Measurements from ENCODE around the gene PDE10A.

Gene PDE10A

GRCh38 chr6:165677091-165677490 is 14.1 kb upstream of the PDE10A start:
- no peaks in the 10 kb centered on the region for H3K9me3 ChIP-seq (ENCODE audit: control insufficient read depth in 1 of 2, low read length in 2 of 2)
- H3K4me3 ChIP-seq (ENCODE audit: low read depth in 1 of 2, low read length in 2 of 2): no peak overlapping the region
- H3K4me1 ChIP-seq (ENCODE audit: control insufficient read depth in 1 of 2, insufficient read depth in 2 of 2, low read length in 2 of 2): no peaks in the 10 kb centered on the region
- H3K27ac ChIP-seq (ENCODE audit: low read length): no peak overlapping the region
- no peaks in the 10 kb centered on the region for H3K27me3 ChIP-seq (ENCODE audit: low read depth, low read length)
- H3K36me3 ChIP-seq (ENCODE audit: control insufficient read depth in 1 of 2, insufficient read depth in 2 of 2, low read length in 2 of 2): no peaks in the 10 kb centered on the region

GRCh38 chr6:165676435-165677068 is 13.5 kb upstream of the PDE10A start:
- H3K36me3 ChIP-seq (ENCODE audit: control insufficient read depth in 1 of 2, insufficient read depth in 2 of 2, low read length in 2 of 2): no peaks in the 10 kb centered on the region
- H3K4me3 ChIP-seq (ENCODE audit: low read depth in 1 of 2, low read length in 2 of 2): no peak overlapping the region
- no peaks in the 10 kb centered on the region for H3K9me3 ChIP-seq (ENCODE audit: control insufficient read depth in 1 of 2, low read length in 2 of 2)
- no peaks in the 10 kb centered on the region for H3K27me3 ChIP-seq (ENCODE audit: low read depth, low read length)
- H3K27ac ChIP-seq (ENCODE audit: low read length): no peak overlapping the region
- no peaks in the 10 kb centered on the region for H3K4me1 ChIP-seq (ENCODE audit: control insufficient read depth in 1 of 2, insufficient read depth in 2 of 2, low read length in 2 of 2)

- Histone ChIP-seq H3K4me1 (ENCODE audit: control insufficient read depth in 1 of 2, insufficient read depth in 2 of 2, low read length in 2 of 2) (no peaks in the 10 kb centered on the region), H3K4me3 (ENCODE audit: low read depth in 1 of 2, low read length in 2 of 2) (no peak overlapping the region), H3K27me3 (ENCODE audit: low read depth, low read length) (no peaks in the 10 kb centered on the region), H3K36me3 (ENCODE audit: control insufficient read depth in 1 of 2, insufficient read depth in 2 of 2, low read length in 2 of 2) (no peaks in the 10 kb centered on the region), H3K27ac (ENCODE audit: low read length) (no peak overlapping the region), H3K9me3 (ENCODE audit: control insufficient read depth in 1 of 2, low read length in 2 of 2) (no peaks in the 10 kb centered on the region)
These were observed 12.1 kb upstream of the PDE10A start for GRCh38 chr6:165675120-165675519.

GRCh38 chr6:165674155-165675029 is 11.4 kb upstream of the PDE10A start:
- no peak overlapping the region for H3K4me3 ChIP-seq (ENCODE audit: low read depth in 1 of 2, low read length in 2 of 2)
- no peaks in the 10 kb centered on the region for H3K4me1 ChIP-seq (ENCODE audit: control insufficient read depth in 1 of 2, insufficient read depth in 2 of 2, low read length in 2 of 2)
- H3K36me3 ChIP-seq (ENCODE audit: control insufficient read depth in 1 of 2, insufficient read depth in 2 of 2, low read length in 2 of 2): no peaks in the 10 kb centered on the region
- H3K27me3 ChIP-seq (ENCODE audit: low read depth, low read length): no peaks in the 10 kb centered on the region
- no peak overlapping the region for H3K27ac ChIP-seq (ENCODE audit: low read length)
- no peaks in the 10 kb centered on the region for H3K9me3 ChIP-seq (ENCODE audit: control insufficient read depth in 1 of 2, low read length in 2 of 2)

GRCh38 chr6:165671222-165671768 is 8.3 kb upstream of the PDE10A start:
- Histone ChIP-seq H3K27me3 (ENCODE audit: low read depth, low read length) (peaks cover 6% of the 10 kb centered on the region), H3K27ac (ENCODE audit: low read length) (no peak overlapping the region), H3K9me3 (ENCODE audit: control insufficient read depth in 1 of 2, low read length in 2 of 2) (no peaks in the 10 kb centered on the region), H3K36me3 (ENCODE audit: control insufficient read depth in 1 of 2, insufficient read depth in 2 of 2, low read length in 2 of 2) (no peaks in the 10 kb centered on the region), H3K4me1 (ENCODE audit: control insufficient read depth in 1 of 2, insufficient read depth in 2 of 2, low read length in 2 of 2) (no peaks in the 10 kb centered on the region), H3K4me3 (ENCODE audit: low read depth in 1 of 2, low read length in 2 of 2) (no peak overlapping the region)

- H3K4me1 ChIP-seq (ENCODE audit: control insufficient read depth in 1 of 2, insufficient read depth in 2 of 2, low read length in 2 of 2): peaks cover 4 to 5% of the 10 kb centered on the region in 2 donors
- H3K4me3 ChIP-seq (ENCODE audit: low read depth in 1 of 2, low read length in 2 of 2): no peak overlapping the region
- H3K36me3 ChIP-seq (ENCODE audit: control insufficient read depth in 1 of 2, insufficient read depth in 2 of 2, low read length in 2 of 2): no peaks in the 10 kb centered on the region
- H3K27me3 ChIP-seq (ENCODE audit: low read depth, low read length): peaks cover 23% of the 10 kb centered on the region
- no peaks in the 10 kb centered on the region for H3K9me3 ChIP-seq (ENCODE audit: control insufficient read depth in 1 of 2, low read length in 2 of 2)
- no peak overlapping the region for H3K27ac ChIP-seq (ENCODE audit: low read length)
These were observed 5.9 kb upstream of the PDE10A start for GRCh38 chr6:165668951-165669350.

- Histone ChIP-seq H3K27me3 (ENCODE audit: low read depth, low read length) (peaks cover 25% of the 10 kb centered on the region), H3K9me3 (ENCODE audit: control insufficient read depth in 1 of 2, low read length in 2 of 2) (no peaks in the 10 kb centered on the region), H3K36me3 (ENCODE audit: control insufficient read depth in 1 of 2, insufficient read depth in 2 of 2, low read length in 2 of 2) (no peaks in the 10 kb centered on the region), H3K4me1 (ENCODE audit: control insufficient read depth in 1 of 2, insufficient read depth in 2 of 2, low read length in 2 of 2) (peaks cover 4 to 27% of the 10 kb centered on the region in 2 donors), H3K27ac (ENCODE audit: low read length) (no peak overlapping the region), H3K4me3 (ENCODE audit: low read depth in 1 of 2, low read length in 2 of 2) (no peak overlapping the region)
These were observed 2.3 kb upstream of the PDE10A start for GRCh38 chr6:165665384-165665672.

- Histone ChIP-seq H3K36me3 (ENCODE audit: control insufficient read depth in 1 of 2, insufficient read depth in 2 of 2, low read length in 2 of 2) (no peaks in the 10 kb centered on the region), H3K27ac (ENCODE audit: low read length) (no peak overlapping the region), H3K9me3 (ENCODE audit: control insufficient read depth in 1 of 2, low read length in 2 of 2) (no peaks in the 10 kb centered on the region), H3K4me1 (ENCODE audit: control insufficient read depth in 1 of 2, insufficient read depth in 2 of 2, low read length in 2 of 2) (peaks cover 4 to 30% of the 10 kb centered on the region in 2 donors), H3K4me3 (ENCODE audit: low read depth in 1 of 2, low read length in 2 of 2) (peak overlapping the region; percentile 45 to 72), H3K27me3 (ENCODE audit: low read depth, low read length) (peaks cover 25% of the 10 kb centered on the region)
These were observed 1.7 kb upstream of the PDE10A start for GRCh38 chr6:165664559-165665383.

GRCh38 chr6:165663736-165664558 is 906 bp upstream of the PDE10A start:
- peak overlapping the region; percentile 54 to 72 for H3K4me3 ChIP-seq (ENCODE audit: low read depth in 1 of 2, low read length in 2 of 2)
- H3K27ac ChIP-seq (ENCODE audit: low read length): no peak overlapping the region
- no peaks in the 10 kb centered on the region for H3K36me3 ChIP-seq (ENCODE audit: control insufficient read depth in 1 of 2, insufficient read depth in 2 of 2, low read length in 2 of 2)
- peaks cover 25% of the 10 kb centered on the region for H3K27me3 ChIP-seq (ENCODE audit: low read depth, low read length)
- peaks cover 4 to 30% of the 10 kb centered on the region in 2 donors for H3K4me1 ChIP-seq (ENCODE audit: control insufficient read depth in 1 of 2, insufficient read depth in 2 of 2, low read length in 2 of 2)
- no peaks in the 10 kb centered on the region for H3K9me3 ChIP-seq (ENCODE audit: control insufficient read depth in 1 of 2, low read length in 2 of 2)

GRCh38 chr6:165663377-165663735 is 315 bp upstream of the PDE10A start:
- no peaks in the 10 kb centered on the region for H3K9me3 ChIP-seq (ENCODE audit: control insufficient read depth in 1 of 2, low read length in 2 of 2)
- H3K36me3 ChIP-seq (ENCODE audit: control insufficient read depth in 1 of 2, insufficient read depth in 2 of 2, low read length in 2 of 2): no peaks in the 10 kb centered on the region
- no peak overlapping the region for H3K27ac ChIP-seq (ENCODE audit: low read length)
- peak overlapping the region; percentile 54 to 72 for H3K4me3 ChIP-seq (ENCODE audit: low read depth in 1 of 2, low read length in 2 of 2)
- peaks cover 25% of the 10 kb centered on the region for H3K27me3 ChIP-seq (ENCODE audit: low read depth, low read length)
- peaks cover 4 to 30% of the 10 kb centered on the region in 2 donors for H3K4me1 ChIP-seq (ENCODE audit: control insufficient read depth in 1 of 2, insufficient read depth in 2 of 2, low read length in 2 of 2)

All from muscle layer of duodenum (tissue), 2 donors.